Epithelial cell of prostate (primary cell): ENCODE data around the gene FSTL5.
A peak's percentile ranks its signal among the peaks of the same experiment; 100 is the strongest.

Experiments used
- DNase-seq: peaks from one replicate; pipeline ENCODE4 v3.0.0-alpha.2; 2011; ENCODE audit warnings: low read depth, low spot score
- H3K27ac ChIP-seq: fragments of 450-650 bp; 2 replicates; pipeline ENCODE4 v1.5.1; 2017; ENCODE audit warnings: mild to moderate bottlenecking

The FSTL5 gene

DNA sequence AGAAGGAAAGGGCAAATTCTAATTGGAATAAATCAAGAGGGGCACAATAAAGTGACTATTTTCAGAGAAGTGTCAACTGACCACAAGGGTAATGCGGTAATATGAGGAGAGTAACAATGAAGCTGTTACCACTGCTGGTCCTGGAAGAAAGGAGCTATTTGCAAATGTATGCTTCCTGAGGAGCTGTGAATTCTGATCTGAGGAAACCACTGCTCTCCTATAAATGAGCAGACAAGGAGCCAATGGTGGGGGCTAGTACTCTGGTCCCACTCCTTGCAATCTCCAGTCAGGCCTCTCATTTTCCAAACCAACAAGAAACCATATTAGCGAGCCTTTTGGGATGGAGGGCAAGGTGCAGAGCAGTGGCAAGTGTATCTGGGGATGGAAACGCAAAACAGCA, 770.2 kb downstream of the FSTL5 start:
- H3K27ac ChIP-seq = no peak overlapping the region
- DNase-seq = no peak

DNA sequence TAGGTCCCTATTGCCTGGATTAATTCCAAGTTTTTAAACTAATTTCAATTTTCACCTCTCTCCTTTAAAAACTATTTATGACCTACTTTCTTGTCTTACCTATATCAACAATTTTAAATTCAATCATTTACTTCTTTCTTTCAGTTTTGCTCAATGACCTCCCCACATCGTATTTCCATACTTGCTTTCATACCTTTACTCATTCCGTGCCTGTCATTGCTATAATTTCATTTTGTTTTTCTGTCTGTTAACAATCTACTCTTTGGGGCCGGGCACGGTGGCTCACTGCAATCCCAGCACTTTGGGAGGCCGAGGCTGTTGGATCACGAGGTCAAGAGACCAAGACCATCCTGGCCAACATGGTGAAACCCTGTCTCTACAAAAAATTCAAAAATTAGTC, 781.1 kb downstream of the FSTL5 start:
- no peak overlapping the region for H3K27ac ChIP-seq
- DNase-seq = no peak

DNA sequence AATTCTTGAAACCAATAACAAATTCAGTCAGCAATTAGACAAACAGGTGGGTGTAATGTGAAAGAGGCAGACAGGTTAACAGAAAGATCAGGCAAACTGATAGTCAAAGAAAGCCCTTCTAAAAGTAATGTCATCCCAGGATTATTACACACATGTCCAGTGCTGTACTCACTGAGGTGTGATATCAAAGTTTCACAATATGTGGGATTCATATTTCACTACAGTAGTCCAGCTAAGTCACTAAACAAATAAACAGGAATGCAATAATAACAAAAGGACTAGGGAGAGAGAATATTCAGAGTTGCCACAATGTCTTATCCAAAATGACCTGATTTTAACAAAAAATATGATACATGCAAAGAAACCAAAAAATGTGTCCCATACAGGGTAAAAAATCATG, 787.5 kb downstream of the FSTL5 start:
- DNase-seq = no peak
- H3K27ac ChIP-seq = no peak overlapping the region

DNA sequence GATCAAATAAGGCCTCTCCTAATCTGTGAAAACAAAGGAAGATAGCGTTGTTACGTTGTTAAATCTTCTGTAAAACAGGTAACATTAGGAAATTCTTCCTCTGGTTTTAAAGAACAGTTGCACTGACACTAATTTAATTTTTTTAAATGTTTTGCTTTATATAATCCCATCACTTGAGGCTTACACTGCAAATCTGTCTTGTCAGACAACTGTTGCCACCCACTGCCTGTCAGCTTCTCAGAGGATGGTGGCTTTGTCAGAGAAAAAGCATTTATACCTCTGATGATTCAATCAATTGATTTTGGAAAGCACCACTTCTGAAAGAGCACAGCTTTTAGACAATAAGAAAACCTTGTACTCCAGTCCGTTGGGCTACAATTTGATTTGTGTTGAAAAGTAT, 799.1 kb downstream of the FSTL5 start:
- DNase-seq = no peak
- no peak overlapping the region for H3K27ac ChIP-seq

DNA sequence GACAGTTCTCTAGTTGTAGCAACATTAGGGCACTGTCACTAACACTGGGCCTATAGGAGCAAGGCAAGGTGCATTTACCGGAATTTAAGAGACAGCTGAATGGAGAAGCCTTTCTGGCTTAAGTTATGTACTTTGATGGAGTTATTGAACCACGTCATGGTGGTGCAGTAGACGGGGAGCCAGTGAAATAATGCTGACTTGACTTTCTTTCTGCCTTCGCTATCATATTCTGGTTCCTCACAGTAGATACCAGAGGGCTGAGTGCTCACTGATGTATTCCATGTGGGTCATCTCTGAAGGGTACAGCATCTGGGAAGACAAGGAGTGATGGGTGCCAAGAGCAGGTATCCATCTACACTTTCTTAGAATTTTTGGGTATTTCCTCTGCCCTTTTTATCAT, 802.8 kb downstream of the FSTL5 start:
- H3K27ac ChIP-seq = no peak overlapping the region
- no peak for DNase-seq

DNA sequence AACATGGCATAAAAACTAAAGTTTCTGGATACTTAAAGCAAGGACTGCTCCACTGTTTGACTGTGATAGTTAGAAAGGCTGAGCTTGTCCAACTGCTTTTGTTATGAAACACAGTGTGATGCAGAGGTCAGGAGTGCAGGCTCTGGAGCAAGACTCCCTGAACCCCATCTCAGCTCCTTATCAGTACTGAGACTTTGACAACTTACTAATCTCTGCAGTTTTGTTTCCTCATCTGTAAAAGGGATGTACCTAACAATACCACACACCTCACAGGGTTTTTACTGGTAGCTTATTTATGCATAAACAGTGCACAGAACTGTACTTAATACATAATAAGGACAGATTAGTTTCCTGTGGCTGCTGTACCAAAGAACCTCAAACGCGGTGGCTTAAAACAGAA, 804.3 kb downstream of the FSTL5 start:
- H3K27ac ChIP-seq = no peak overlapping the region
- no peak for DNase-seq

DNA sequence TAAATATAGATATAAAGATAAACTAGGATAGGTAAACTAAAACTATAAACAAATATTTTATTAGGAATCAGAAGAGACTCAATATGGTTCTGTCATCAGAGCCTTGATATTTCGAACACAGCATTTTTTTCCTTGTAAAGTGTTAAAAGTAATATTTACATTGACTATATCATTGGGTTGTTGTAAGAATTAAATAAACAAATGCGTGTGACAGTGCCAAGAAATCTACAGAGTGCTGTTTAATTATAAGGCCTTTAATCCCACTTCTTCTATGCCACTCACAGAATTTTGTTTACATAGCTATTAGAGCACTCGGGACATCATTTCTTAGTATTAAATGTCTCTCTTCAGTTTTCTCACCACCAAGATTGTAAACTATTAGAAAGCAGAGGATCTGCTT, 807.4 kb downstream of the FSTL5 start:
- no peak for DNase-seq
- H3K27ac ChIP-seq = no peak overlapping the region

DNA sequence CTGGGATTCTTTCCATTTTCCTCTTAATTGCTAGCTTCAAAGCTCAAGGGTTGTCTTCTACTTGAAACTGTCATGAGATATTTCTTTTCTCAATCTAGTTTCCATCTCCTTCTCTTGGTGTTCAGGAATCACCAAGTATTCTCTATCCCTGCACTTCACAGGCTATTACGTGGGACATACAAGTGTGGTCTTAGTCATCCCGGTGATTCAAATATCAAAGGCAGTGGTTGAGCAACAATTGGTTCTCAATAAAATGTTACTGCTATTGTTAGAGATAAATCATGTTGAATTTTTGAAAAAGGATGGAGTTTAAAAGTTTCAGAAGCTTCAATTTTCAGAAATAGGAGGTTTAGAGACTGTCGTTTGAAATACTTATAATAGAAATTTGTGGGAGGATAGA, 812.9 kb downstream of the FSTL5 start:
- DNase-seq = no peak
- no peak overlapping the region for H3K27ac ChIP-seq

DNA sequence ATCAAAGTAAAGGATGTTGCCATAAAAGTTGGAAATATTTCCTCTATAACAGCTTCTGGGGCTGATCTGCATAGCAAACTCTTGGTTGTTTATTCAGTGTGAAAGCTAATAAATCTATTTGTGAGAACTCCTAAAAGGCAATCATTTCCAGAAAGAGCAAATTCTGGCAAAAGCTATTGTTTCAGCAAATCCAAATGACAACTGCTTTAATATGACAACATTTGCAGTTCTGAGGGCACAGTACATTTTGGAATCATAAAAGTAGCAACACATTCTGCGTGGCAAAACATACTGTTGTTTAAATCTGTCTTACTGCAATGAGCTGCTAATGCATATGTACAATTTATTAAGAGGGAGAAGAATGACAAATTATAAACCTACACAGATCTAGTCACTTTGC, 818.1 kb downstream of the FSTL5 start:
- no peak overlapping the region for H3K27ac ChIP-seq
- DNase-seq = no peak

DNA sequence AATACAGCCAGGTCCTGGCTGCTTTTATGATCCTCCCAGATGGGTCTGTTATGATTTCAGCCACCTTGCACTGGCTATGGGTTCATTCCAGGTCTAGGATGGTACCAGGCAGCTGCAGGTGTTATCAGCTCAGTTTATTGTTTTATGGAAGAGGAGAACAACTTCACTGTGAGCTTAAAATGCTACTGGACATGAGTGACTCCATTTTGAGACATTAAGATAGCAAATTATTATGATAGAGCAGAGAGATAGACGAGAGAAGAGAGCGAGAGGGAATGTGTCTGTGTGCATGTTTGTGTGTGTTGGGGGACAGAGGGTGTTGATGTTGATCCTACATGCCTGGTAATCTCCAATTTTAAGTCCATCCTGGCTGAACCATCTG, 820.2 kb downstream of the FSTL5 start:
- no peak for DNase-seq

DNA sequence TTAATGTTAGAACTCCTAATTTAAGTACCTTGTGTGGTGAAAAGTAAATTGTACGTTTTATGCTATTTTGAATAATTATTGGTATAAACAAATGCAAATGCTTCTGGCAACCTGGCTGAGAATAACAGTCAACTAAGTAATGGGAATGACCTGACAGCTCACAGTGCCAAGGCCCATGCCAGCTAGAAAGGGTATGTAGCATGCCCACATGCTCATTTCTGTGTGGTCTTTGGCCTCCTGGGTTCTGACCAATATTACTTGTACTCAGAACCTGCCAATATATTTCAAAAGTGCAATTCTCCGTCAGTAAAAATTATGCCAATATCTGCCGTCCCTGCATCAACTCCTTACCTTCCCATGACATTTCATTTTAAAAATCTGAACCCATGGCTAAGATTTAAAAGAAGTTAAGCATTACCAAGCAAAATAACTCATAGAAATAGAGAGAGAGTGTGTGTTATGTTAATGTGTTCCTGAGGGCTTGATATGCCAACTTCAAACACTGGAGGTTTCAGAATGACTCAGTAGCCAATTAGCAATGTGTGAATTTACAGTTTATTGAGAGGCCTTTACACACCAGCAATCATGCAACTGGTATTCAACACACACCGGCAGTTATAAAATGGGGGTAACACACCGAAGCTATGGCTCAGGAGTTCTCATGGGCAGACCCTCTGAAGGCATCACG, 820.8 kb downstream of the FSTL5 start:
- DNase-seq = no peak
- H3K27ac ChIP-seq = no peak overlapping the region

More for the DNA sequence above, 820.2 kb downstream of the FSTL5 start:
- H3K27ac ChIP-seq = no peak overlapping the region

DNA sequence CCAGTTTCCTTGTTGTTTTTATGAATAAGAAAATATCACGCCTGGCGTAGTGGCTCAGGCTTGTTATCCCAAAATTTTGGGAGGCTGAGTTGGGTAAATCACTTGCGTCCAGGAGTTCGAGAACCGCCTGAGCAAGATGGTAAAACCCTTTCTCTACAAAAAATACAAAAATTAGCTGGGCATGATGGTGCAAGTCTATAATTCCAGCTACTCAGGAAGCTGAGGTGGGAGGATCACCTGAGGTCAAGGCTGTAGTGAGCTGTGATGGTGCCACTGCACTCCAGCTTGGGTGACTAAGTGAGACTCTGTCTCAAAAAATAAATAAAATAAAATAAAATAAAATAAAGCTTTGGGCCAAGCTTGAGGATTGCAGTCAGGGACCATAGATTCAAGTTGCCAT, 827.2 kb downstream of the FSTL5 start:
- DNase-seq = no peak
- peak overlapping the region; percentile 31 for H3K27ac ChIP-seq

DNA sequence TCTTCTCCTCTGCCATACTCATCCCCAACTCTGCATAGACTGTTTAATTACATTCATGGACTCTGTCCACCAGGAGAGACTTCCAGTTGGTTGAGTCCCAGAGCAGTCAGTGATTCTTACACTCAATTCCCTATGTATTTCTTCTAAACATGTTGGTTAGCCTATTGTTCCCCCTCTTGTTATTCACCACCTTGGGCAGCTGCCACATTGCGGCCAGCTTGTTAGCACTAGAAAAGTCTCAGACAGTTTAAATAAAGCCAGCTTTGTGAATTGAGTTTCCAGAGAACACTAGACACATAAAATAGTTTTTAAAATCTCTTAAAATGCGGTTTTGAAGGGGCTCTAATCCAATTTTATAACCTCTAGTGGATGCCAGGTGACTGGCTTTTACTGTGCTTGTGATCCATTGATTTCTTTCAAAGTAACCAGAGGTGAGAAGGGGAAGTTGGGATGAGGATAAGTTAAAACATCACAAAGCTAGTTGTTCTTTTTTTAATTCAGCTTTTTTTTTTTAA, 827.7 kb downstream of the FSTL5 start:
- H3K27ac ChIP-seq = peak overlapping the region; percentile 31
- DNase-seq = no peak
